Calu3 (cell line): ENCODE measurements around the gene LGALSL. TPM values are rescaled to one million over a fixed set of nuclear protein-coding genes. Genes with fewer than 3 reads are reported as not detected.
A peak's percentile ranks its signal among the peaks of the same experiment; 100 is the strongest.

Source experiments
- BruUV-seq: library from RNA; stranded (reverse); fragments of 400-500 nt; replicated peaks from 2 replicates; lab custom pipeline; 2021; lab: Mats Ljungman, UMichigan
- CTCF ChIA-PET: fragments of 300-600 bp; sonication (Branson Sonifier 250); formaldehyde crosslinking; loops from one replicate; lab custom pipeline; 2022; ENCODE audit warnings: antibody characterized with exemption; lab: Charles Lee
- DNase-seq: peaks from one replicate; pipeline ENCODE4 v3.0.0; 2022
- H3K27ac Mint-ChIP-seq: one replicate; pipeline ENCODE4 v1.8.0; 2022; ENCODE audit warnings: mixed read lengths; ENCODE audit not compliant: unreplicated experiment
- H3K27me3 Mint-ChIP-seq: one replicate; pipeline ENCODE4 v1.8.0; 2022; ENCODE audit warnings: mixed read lengths; ENCODE audit not compliant: unreplicated experiment
- H3K36me3 Mint-ChIP-seq: one replicate; pipeline ENCODE4 v1.8.0; 2022; ENCODE audit warnings: mild to moderate bottlenecking, moderate library complexity, mixed read lengths; ENCODE audit not compliant: insufficient read depth, unreplicated experiment
- H3K4me1 Mint-ChIP-seq: one replicate; pipeline ENCODE4 v1.8.0; 2022; ENCODE audit warnings: mild to moderate bottlenecking, low read depth, mixed read lengths; ENCODE audit not compliant: unreplicated experiment
- H3K4me3 Mint-ChIP-seq: one replicate; pipeline ENCODE4 v1.8.0; 2022; ENCODE audit warnings: mild to moderate bottlenecking, low read depth, moderate library complexity, mixed read lengths; ENCODE audit not compliant: unreplicated experiment
- H3K9me3 Mint-ChIP-seq: one replicate; pipeline ENCODE4 v1.8.0; 2022; ENCODE audit warnings: low read depth, mixed read lengths; ENCODE audit not compliant: unreplicated experiment
- CTCF ChIP-seq: fragments of 200-600 bp; IDR thresholded peaks from one replicate; pipeline ENCODE4 v1.8.0; 2022; ENCODE audit warnings: antibody characterized with exemption; ENCODE audit not compliant: unreplicated experiment
- intact Hi-C: fragments of 100-400 bp; cut with micrococcal nuclease; formaldehyde crosslinking; loops from one replicate; pipeline ENCODE4 v1.10.0; 2022; ENCODE audit not compliant: unreplicated experiment
- total RNA-seq: library from RNA; stranded (reverse); gene quantifications from 2 replicates; pipeline ENCODE4 v1.2.3, GENCODE V29; 2022

Gene LGALSL
- total RNA-seq, 1 experiment from 2014 or later: 12.1 TPM

- CTCF ChIA-PET: no interaction called here
These were observed 5.9 kb upstream of the LGALSL start for GRCh38 chr2:64448041-64448426.

DNA sequence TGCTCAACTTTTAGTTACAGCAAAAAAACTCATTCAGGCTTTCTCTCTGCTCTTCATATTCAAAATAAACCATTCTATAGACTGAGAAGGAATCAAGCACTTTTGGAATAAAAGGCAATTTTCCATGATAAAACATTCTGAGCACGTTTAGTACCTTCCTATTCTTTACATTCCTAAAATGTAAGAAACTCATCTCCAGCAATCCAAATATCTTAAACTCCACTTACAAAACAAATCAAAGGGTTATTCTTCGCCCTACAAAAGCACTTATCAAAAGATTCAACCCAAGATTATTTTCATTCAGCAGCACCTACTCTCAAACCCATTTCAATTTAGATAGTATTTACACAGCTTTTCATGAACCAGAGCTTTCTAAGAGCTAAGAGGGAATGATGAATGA, 2.9 kb upstream of the LGALSL start:
- intact Hi-C loops: no loop called here
- Mint-ChIP-seq H3K4me1 (peaks cover 8% of the 10 kb centered on the region), H3K9me3 (no peaks in the 10 kb centered on the region), H3K36me3 (peaks cover 22% of the 10 kb centered on the region), H3K27ac (no peak overlapping the region), H3K27me3 (no peaks in the 10 kb centered on the region), H3K4me3 (no peak overlapping the region)
- CTCF ChIA-PET: no interaction called here
- TF ChIP-seq CTCF: no peak
- no peak for DNase-seq
- BruUV-seq: no TSS peak

More at GRCh38 chr2:64448041-64448426, 5.9 kb upstream of the LGALSL start:
- Mint-ChIP-seq H3K4me3 (no peak overlapping the region), H3K9me3 (no peaks in the 10 kb centered on the region), H3K36me3 (peaks cover under 1% of the 10 kb centered on the region), H3K27me3 (no peaks in the 10 kb centered on the region), H3K4me1 (no peaks in the 10 kb centered on the region), H3K27ac (no peak overlapping the region)
- intact Hi-C loops: no loop called here
- BruUV-seq: no TSS peak
- TF ChIP-seq CTCF: no peak
- no peak for DNase-seq

DNA sequence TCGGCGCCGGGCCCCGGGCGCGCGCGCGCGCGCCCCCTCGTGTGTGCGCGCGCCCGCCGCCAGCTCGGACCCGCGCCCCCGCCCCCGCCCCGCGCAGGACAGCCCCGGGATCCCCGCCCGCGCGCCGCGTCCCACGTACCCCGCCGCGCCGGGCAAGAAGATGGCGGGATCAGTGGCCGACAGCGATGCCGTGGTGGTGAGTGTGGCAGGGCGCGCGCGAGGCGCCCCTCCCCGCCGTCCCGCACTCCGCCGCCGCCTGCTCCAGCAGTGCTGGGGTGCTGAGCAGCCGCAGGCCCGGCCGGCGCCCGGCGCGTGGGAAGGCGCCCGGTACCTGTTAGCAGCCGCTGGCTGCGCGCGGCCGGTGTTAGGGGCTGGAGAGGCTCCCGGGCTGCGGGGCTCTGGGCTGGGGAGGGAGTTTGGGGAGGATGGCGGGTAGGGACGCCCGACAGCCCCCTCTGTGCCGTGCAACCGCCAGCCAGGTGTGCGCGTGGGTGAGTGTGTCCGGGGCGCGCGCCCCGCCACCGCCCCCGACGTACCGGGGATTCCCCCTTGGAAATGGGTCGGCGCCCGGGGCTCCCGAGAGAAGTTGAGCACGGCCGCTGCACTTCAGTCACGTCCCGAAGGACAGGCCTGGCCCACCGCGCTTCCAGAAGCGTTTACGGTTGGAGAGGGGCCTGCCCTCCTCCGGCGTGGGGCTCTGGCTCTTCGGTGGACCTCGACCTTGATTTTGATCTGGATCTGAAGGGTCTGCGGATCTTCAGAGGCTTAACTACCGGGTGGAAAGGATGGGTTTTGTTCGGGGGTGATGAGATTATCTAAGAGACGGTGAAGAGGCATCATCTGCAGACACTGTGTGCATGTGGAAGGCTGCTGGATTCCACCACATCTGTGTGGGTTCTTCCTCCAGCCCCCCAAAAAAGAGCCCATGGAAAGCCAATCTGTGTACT, 697 bp downstream of the LGALSL start:
- H3K27me3 Mint-ChIP-seq: no peaks in the 10 kb centered on the region

DNA sequence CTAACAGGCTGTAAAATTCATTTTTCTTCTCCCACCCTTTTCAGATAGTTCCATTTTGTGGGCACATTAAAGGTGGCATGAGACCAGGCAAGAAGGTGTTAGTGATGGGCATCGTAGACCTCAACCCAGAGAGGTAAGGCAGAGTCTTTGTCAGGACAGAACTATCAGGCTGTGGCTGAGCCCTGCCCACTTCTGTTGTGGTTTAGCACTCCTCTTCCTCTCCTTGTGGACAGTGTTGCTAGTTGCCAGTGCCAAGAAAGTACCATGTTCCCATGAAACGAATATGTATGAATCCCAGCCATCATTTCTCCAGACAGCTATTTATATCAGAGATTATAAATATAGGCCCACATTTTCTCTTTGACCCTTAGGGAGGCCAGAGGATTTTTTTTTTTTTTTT, 1.6 kb downstream of the LGALSL start:
- TSS peak; percentile 49 for BruUV-seq
- Mint-ChIP-seq H3K36me3 (peaks cover 27% of the 10 kb centered on the region), H3K4me3 (peak overlapping the region; percentile 78), H3K9me3 (no peaks in the 10 kb centered on the region), H3K4me1 (peaks cover 8% of the 10 kb centered on the region), H3K27me3 (no peaks in the 10 kb centered on the region), H3K27ac (peak overlapping the region; percentile 35)
- CTCF ChIA-PET: interaction anchor here (0.7 kb wide), 1 partner anchor 315 kb away, joined by 3 read pairs; no protein-coding TSS in a partner anchor
- no peak for DNase-seq
- intact Hi-C loops: no loop called here
- TF ChIP-seq CTCF: no peak

More for the DNA sequence above, 697 bp downstream of the LGALSL start:
- no peaks in the 10 kb centered on the region for H3K9me3 Mint-ChIP-seq
- peaks cover 8% of the 10 kb centered on the region for H3K4me1 Mint-ChIP-seq
- peak overlapping the region; percentile 35 for H3K27ac Mint-ChIP-seq
- H3K4me3 Mint-ChIP-seq: peak overlapping the region; percentile 78
- intact Hi-C loops: no loop called here
- CTCF ChIA-PET: interaction anchor here (0.6 to 0.7 kb wide), 2 partner anchors 103 to 408 kb away, joined by 3 to 8 read pairs; no protein-coding TSS in a partner anchor
- BruUV-seq: no TSS peak
- H3K36me3 Mint-ChIP-seq: peaks cover 27% of the 10 kb centered on the region
- no peak for TF ChIP-seq CTCF
- DNase-seq: peak; percentile 56
